Measurements from ENCODE around the gene CIB2. TPM values are rescaled to one million over a fixed set of nuclear protein-coding genes. Genes with fewer than 3 reads are reported as not detected.
A peak's percentile ranks its signal among the peaks of the same experiment; 100 is the strongest.

CIB2 gene
- polyA plus RNA-seq, 1 of the 3 experiments (the other 2 are of a cell fraction) = 39.6 TPM

GRCh38 chr15:78067328-78068228 is 63.7 kb downstream of the CIB2 start (continued):
- TF ChIP-seq FOXJ3 (CRISPR knock-in tag; IDR thresholded peaks at IDR 0.05) = peak; percentile 92
- TF ChIP-seq USF2 (IDR thresholded peaks at IDR 0.05; ENCODE audit: borderline replicate concordance, low read depth, low read length) = peak; percentile 49; the same call in 1 of the 2 replicates
- TF ChIP-seq EP300 (IDR thresholded peaks at IDR 0.05; ENCODE audit: borderline replicate concordance in 1 of 2, low read depth in 1 of 2, low read length in 1 of 2) = peak; percentile 60 to 96; a peak in 3 of 4 replicates
- no peak for TF ChIP-seq CTCF (IDR thresholded peaks at IDR 0.05)
- TF ChIP-seq ELF1 (IDR thresholded peaks at IDR 0.05) = no peak
- peak; percentile 54; the same call in 1 of the 2 replicates for TF ChIP-seq RFX5 (IDR thresholded peaks at IDR 0.05; ENCODE audit: low read length)
- no peak for TF ChIP-seq USF1 (IDR thresholded peaks at IDR 0.05; ENCODE audit: borderline replicate concordance, low read depth)
- peak; percentile 65; the same call in 1 of the 2 replicates for TF ChIP-seq POLR2AphosphoS5 (IDR thresholded peaks at IDR 0.05; ENCODE audit: low read depth, low read length)

GRCh38 chr15:78065973-78066946 is 65.0 kb downstream of the CIB2 start:
- no peaks in the 10 kb centered on the region for H3K9me3 ChIP-seq
- no peaks in the 10 kb centered on the region for H3K36me3 ChIP-seq (replicated peaks in 1 of 2; ENCODE audit: control insufficient read depth in 1 of 2, insufficient read depth in 2 of 2, low read length in 1 of 2)
- peaks cover 93% of the 10 kb centered on the region for H3K79me2 ChIP-seq (ENCODE audit: insufficient read depth)
- H3K27ac ChIP-seq (ENCODE audit: low read depth in 2 of 2, low read length in 1 of 2) = peak overlapping the region; percentile 87 to 99
- H3F3A ChIP-seq (replicated peaks; ENCODE audit: insufficient read depth) = peaks cover 27% of the 10 kb centered on the region
- H3K27me3 ChIP-seq (ENCODE audit: insufficient read depth) = no peaks in the 10 kb centered on the region
- no peak overlapping the region for H3K4me3 ChIP-seq (ENCODE audit: low read depth in 2 of 2, low read length in 1 of 2)
- no peak overlapping the region for H3K9ac ChIP-seq
- CTCF ChIA-PET = interaction anchor here (0.6 to 5.7 kb wide), 9 partner anchors 10 to 99 kb away, joined by 3 to 39 read pairs (median 3); no protein-coding TSS in a partner anchor
- H4K20me1 ChIP-seq (ENCODE audit: insufficient read depth) = peaks cover 24% of the 10 kb centered on the region
- no peaks in the 10 kb centered on the region for H3K9me2 ChIP-seq
- H3K4me2 ChIP-seq = peak overlapping the region; percentile 57
- POLR2A ChIA-PET = interaction anchor here (1.1 to 1.6 kb wide), 2 partner anchors 9 to 61 kb away, joined by 3 to 4 read pairs; no protein-coding TSS in a partner anchor
- WGBS (ENCODE audit: low lambda C conversion rate) = 92% methylated on average over 6 of the region's 7 CpGs
- peaks cover 69 to 77% of the 10 kb centered on the region in 2 experiments for H3K4me1 ChIP-seq (ENCODE audit: control insufficient read depth in 1 of 2, insufficient read depth in 2 of 2, low read depth in 1 of 2, low read length in 1 of 2)
- TF ChIP-seq FOXM1 (IDR thresholded peaks at IDR 0.05; ENCODE audit: low read depth) = no peak
- no peak for TF ChIP-seq MXI1 (IDR thresholded peaks at IDR 0.05; ENCODE audit: low read depth, low read length)
- TF ChIP-seq NFIC (IDR thresholded peaks at IDR 0.05; ENCODE audit: borderline replicate concordance) = no peak
- no peak for TF ChIP-seq CTCF (IDR thresholded peaks at IDR 0.05)
- TF ChIP-seq EZH2phosphoT487 (IDR thresholded peaks at IDR 0.05; ENCODE audit: borderline replicate concordance, low read depth) = no peak
- no peak for TF ChIP-seq GATA2 (CRISPR knock-in tag; IDR thresholded peaks at IDR 0.05)
- TF ChIP-seq ELF1 (IDR thresholded peaks at IDR 0.05) = no peak
- no peak for TF ChIP-seq USF1 (IDR thresholded peaks at IDR 0.05; ENCODE audit: borderline replicate concordance, low read depth)
- no peak for TF ChIP-seq MAX (IDR thresholded peaks at IDR 0.05; ENCODE audit: low read depth)
- no peak for TF ChIP-seq PBX3 (IDR thresholded peaks at IDR 0.05)
- TF ChIP-seq POLR2AphosphoS5 (IDR thresholded peaks at IDR 0.05; ENCODE audit: low read depth, low read length) = no peak
- TF ChIP-seq EP300 (IDR thresholded peaks at IDR 0.05; ENCODE audit: borderline replicate concordance in 1 of 2, low read depth in 1 of 2, low read length in 1 of 2) = no peak
- TF ChIP-seq SIN3A (IDR thresholded peaks at IDR 0.05; ENCODE audit: borderline replicate concordance, low read depth, low read length) = no peak
- no peak for TF ChIP-seq SMC3 (IDR thresholded peaks at IDR 0.05; ENCODE audit: low read depth, low read length)
- TF ChIP-seq RFX5 (IDR thresholded peaks at IDR 0.05; ENCODE audit: low read length) = no peak
- no peak overlapping the region for H2AFZ ChIP-seq (ENCODE audit: low read depth)
- no peak for DNase-seq
